ENCODE data around the gene FGF7.
"Not testable (repeated sequence)": the region's sequence is repeated elsewhere in the genome, so short reads cannot be mapped to it uniquely, and the experiment has no call there.

Gene FGF7

GRCh38 chr15:49495993-49496753 is 73.1 kb downstream of the FGF7 start:
- no peak for DNase-seq (ENCODE audit: low spot score)

- no peak for DNase-seq (ENCODE audit: low spot score)
Observed at GRCh38 chr15:49501586-49501985, 78.5 kb downstream of the FGF7 start.

- no peak for DNase-seq (ENCODE audit: low spot score)
Observed at GRCh38 chr15:49506341-49506740, 83.3 kb downstream of the FGF7 start.

DNA sequence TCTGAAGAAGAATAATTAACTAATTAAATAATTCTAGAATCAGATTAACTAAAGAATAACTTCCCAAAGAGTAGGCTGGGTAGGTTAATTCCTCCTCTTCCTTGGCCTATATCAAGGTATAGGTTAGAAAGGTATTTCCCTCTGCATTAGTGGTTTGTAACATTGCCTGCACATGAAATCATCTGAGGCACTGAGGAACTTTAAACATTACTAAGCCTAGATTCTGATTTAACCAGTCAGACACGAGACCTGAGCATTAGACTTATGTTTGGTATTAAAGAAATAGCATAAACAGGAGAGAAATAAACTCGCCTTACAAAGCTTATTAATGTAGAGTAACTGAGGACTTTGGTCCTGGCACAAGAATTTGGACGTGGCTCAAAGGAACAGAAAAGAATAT is 84.2 kb downstream of the FGF7 start:
- DNase-seq (ENCODE audit: low spot score) = no peak

DNA sequence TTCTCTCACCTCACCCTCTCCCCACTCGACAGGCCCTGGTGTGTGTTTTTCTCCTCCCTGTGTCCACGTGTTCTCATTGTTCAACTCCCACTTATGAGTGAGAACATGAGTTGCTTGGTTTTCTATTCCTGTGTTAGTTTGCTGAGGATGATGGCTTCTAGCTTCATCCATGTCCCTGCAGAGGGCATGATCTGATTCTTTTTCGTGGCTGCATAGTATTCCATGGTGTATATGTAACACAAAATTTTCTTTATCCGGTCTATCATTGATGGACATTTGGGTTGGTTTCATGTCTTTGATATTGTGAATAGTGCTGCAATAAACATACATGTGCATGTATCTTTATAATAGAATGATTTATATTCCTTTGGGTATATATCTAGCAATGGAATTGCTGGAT is 89.7 kb downstream of the FGF7 start:
- not testable (repeated sequence) for DNase-seq (ENCODE audit: low spot score)

DNA sequence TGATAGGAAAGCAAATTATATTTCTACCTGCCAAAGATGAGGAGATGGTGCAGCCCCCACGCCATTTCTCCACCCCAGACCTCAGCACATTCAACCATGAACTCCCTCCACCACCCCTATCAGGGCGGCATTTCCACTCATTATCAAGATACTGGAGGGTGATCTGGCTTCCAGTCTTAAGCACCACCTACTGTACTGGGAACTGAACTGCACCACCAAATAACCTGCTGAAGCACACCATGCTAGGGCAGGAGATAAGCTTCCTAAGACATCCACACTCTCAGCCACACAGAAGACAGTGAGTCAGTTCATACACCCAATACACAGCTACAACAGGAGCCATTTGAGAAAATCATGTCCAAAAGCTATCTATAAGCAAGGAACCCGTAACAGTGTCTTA is 98.8 kb downstream of the FGF7 start:
- DNase-seq (ENCODE audit: low spot score) = no peak

DNA sequence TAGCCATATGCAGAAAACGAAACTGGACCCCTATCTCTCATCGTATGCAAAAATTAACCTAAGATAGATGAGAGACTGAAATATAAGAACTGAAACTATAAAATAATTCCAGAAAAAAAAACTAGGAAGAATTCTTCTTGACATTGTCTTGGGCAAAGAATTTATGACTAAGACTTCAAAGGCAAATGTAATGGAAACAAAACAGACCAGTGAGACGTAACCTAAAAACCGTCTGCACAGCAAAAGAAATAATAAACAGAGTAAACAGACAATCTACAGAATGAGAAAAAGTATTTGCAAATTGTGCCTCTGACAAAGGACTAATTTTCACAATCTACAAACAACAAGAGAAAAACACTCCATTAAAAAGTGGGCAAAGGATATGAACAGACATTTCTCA is 105.2 kb downstream of the FGF7 start:
- no peak for DNase-seq (ENCODE audit: low spot score)

DNA sequence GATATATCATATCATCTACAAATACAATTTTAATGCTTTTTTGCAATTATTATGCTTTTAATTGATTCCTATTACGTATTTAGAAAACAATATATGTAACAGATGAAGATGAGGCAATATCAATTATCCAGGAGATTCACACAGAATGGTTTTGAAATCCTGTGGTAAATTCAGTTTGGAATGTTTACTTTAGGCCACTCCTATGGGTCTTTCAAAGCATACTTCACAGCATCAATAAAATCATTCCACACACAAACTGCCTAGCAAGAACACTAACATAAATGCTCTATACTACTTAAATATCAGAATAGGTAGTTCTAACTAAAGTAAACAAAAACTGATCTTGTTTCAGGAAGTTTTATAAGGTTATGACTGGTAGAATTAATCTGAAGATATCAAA is 107.0 kb downstream of the FGF7 start:
- no peak for DNase-seq (ENCODE audit: low spot score)

Measured in activated CD4-positive, alpha-beta T cell treated with anti-CD3 and anti-CD28 coated beads, Interleukin-2, Interleukin-4, amounts not matched to agents 100 ng/mL and 50 ng/mL, durations not matched to agents 16 hours and 8 hours (primary cell).